ENCODE measurements around the gene SIRPA.

SIRPA gene

GRCh38 chr20:1951436-1952115 lies 56.4 kb downstream of the SIRPA start:
- DNase-seq, result no peak

- DNase-seq, result no peak
These were observed 57.7 kb downstream of the SIRPA start for GRCh38 chr20:1952737-1953530.

GRCh38 chr20:1953621-1954020 lies 58.4 kb downstream of the SIRPA start:
- no peak for DNase-seq

- no peak for DNase-seq
These were observed 60.0 kb downstream of the SIRPA start for GRCh38 chr20:1955217-1955616.

- no peak for DNase-seq
These were observed 63.2 kb downstream of the SIRPA start for GRCh38 chr20:1958426-1958825.

- no peak for DNase-seq
These were observed 63.9 kb downstream of the SIRPA start for GRCh38 chr20:1959156-1959555.

GRCh38 chr20:1961374-1961773 lies 66.2 kb downstream of the SIRPA start:
- no peak for DNase-seq

- no peak for DNase-seq
These were observed 68.9 kb downstream of the SIRPA start for GRCh38 chr20:1964061-1964460.

GRCh38 chr20:1964659-1965405 lies 69.6 kb downstream of the SIRPA start:
- no peak for DNase-seq

GRCh38 chr20:1965520-1966351 lies 70.5 kb downstream of the SIRPA start:
- DNase-seq, result peak; percentile 56

GRCh38 chr20:1968964-1969363 lies 73.8 kb downstream of the SIRPA start:
- no peak for DNase-seq

GRCh38 chr20:1971893-1972586 lies 76.8 kb downstream of the SIRPA start:
- DNase-seq, result no peak

GRCh38 chr20:1973601-1974440 lies 78.6 kb downstream of the SIRPA start:
- DNase-seq, result no peak

- no peak for DNase-seq
These were observed 80.1 kb downstream of the SIRPA start for GRCh38 chr20:1975291-1975690.

GRCh38 chr20:1979106-1979778 lies 84.0 kb downstream of the SIRPA start:
- no peak for DNase-seq

GRCh38 chr20:1982686-1983085 lies 87.5 kb downstream of the SIRPA start:
- no peak for DNase-seq

- DNase-seq, result no peak
These were observed 88.1 kb downstream of the SIRPA start for GRCh38 chr20:1983301-1983700.

- peak; percentile 3 for DNase-seq
These were observed 92.6 kb downstream of the SIRPA start for GRCh38 chr20:1987826-1988225.

Measured in fibroblast of skin of scalp (primary cell).